Activated CD4-positive, alpha-beta T cell treated with anti-CD3 and anti-CD28 coated beads, Interleukin-2, amount 10 ng/mL, durations not matched to agents 24 days and 14 days (primary cell): ENCODE measurements around the gene LMBR1. TPM values are rescaled to one million over a fixed set of nuclear protein-coding genes. Genes with fewer than 3 reads are reported as not detected.
A peak's percentile ranks its signal among the peaks of the same experiment; 100 is the strongest.
"Not testable (repeated sequence)": the region's sequence is repeated elsewhere in the genome, so short reads cannot be mapped to it uniquely, and the experiment has no call there.

Experiments
- DNase-seq: peaks from one replicate; pipeline ENCODE4 v3.0.0; 2022
- H3K27ac Mint-ChIP-seq: one replicate; pipeline ENCODE4 v1.8.0; 2022; ENCODE audit warnings: mild to moderate bottlenecking, mixed read lengths
- H3K27me3 Mint-ChIP-seq: one replicate; pipeline ENCODE4 v1.8.0; 2022; ENCODE audit warnings: mixed read lengths
- H3K36me3 Mint-ChIP-seq: one replicate; pipeline ENCODE4 v1.8.0; 2022; ENCODE audit warnings: low read depth, mild to moderate bottlenecking, mixed read lengths
- H3K4me1 Mint-ChIP-seq: one replicate; pipeline ENCODE4 v1.8.0; 2021; ENCODE audit warnings: mixed read lengths
- H3K4me3 Mint-ChIP-seq: one replicate; pipeline ENCODE4 v1.8.0; 2022; ENCODE audit warnings: mild to moderate bottlenecking, moderate library complexity, mixed read lengths
- H3K9me3 Mint-ChIP-seq: one replicate; pipeline ENCODE4 v1.8.0; 2021; ENCODE audit warnings: mixed read lengths
- intact Hi-C: fragments of 100-400 bp; cut with micrococcal nuclease; formaldehyde crosslinking; loops from one replicate; pipeline ENCODE4 v1.15.1; 2023
- total RNA-seq: library from RNA; stranded (reverse); gene quantifications from 2 replicates; pipeline ENCODE4 v1.2.3, GENCODE V29; 2022

The LMBR1 gene
- total RNA-seq, 1 donor from 2014 or later = 63.6 TPM

DNA sequence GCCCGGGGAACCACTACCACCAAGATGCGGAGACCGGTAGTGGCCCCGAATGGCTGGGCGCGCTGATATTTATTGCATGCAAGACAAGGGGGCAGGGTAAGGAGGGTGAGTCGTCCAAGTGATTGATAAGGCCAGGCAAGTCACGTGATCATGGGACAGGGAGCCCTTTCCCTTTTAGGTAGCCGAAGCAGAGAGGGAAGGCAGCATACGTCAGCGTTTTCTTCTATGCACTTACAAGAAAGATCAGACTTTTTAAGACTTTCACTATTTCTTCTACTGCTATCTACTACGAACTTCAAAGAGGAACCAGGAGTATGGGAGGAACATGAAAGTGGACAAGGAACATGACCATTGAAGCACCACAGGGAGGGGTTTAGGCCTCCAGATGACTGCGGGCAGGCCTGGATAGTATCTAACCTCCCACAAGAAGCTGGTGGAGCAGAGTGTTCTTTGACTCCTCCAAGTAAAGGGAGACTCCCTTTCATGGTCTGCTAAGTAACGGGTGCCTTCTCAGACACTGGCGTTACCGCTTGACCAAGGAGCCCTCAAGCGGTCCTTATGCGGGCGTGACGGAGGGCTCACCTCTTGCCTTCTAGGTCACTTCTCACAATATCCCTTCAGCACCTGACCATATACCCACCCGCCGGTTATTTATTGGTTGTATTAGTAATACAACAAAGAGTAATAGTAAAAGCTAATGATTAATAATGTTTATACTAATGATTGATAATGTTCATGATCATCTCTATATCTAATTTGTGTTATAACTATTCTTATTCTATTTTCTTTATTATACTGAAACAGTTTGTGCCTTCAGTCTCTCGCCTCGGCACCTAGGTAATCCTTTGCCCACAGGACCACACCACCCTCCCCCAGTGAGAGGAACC lies 27.7 kb upstream of the LMBR1 start:
- intact Hi-C loops, DNase-seq, H3K36me3 Mint-ChIP-seq, H3K4me3 Mint-ChIP-seq, H3K9me3 Mint-ChIP-seq, H3K27ac Mint-ChIP-seq: not testable (repeated sequence)
- peaks cover 35% of the 10 kb centered on the region for H3K4me1 Mint-ChIP-seq
- H3K27me3 Mint-ChIP-seq = peaks cover 26% of the 10 kb centered on the region

DNA sequence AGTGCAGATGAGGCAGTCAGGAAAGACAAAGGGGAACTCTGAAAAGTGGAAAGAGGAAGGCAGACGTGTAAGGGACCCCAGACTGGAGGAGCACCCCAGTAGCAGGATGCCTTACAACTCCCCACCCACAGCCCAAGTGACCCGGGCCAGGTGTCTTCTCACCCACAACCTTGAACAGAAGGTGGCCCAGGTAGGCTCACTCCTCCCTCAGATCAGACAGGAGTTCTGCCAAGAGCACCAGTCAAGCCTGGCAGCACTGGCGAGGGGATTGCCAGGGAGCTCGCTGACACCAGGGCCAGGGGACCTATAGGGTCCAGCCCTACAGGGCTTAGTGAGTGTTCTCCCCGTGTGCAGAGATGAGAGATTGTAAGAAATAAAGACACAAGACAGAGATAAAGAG lies 27.1 kb upstream of the LMBR1 start:
- Mint-ChIP-seq H3K4me1 (peaks cover 35% of the 10 kb centered on the region), H3K4me3 (no peak overlapping the region), H3K27me3 (peaks cover 24% of the 10 kb centered on the region), H3K9me3 (peaks cover 5% of the 10 kb centered on the region), H3K36me3 (peaks cover 4% of the 10 kb centered on the region), H3K27ac (no peak overlapping the region)
- no peak for DNase-seq
- intact Hi-C loops = no loop called here

- Mint-ChIP-seq H3K27me3 (peaks cover 21% of the 10 kb centered on the region), H3K9me3 (peaks cover 5% of the 10 kb centered on the region), H3K36me3 (peaks cover 4% of the 10 kb centered on the region), H3K4me3 (no peak overlapping the region), H3K27ac (no peak overlapping the region), H3K4me1 (peaks cover 31% of the 10 kb centered on the region)
- intact Hi-C loops = no loop called here
- no peak for DNase-seq
Measured at GRCh38 chr7:156919132-156919713, 26.2 kb upstream of the LMBR1 start.

DNA sequence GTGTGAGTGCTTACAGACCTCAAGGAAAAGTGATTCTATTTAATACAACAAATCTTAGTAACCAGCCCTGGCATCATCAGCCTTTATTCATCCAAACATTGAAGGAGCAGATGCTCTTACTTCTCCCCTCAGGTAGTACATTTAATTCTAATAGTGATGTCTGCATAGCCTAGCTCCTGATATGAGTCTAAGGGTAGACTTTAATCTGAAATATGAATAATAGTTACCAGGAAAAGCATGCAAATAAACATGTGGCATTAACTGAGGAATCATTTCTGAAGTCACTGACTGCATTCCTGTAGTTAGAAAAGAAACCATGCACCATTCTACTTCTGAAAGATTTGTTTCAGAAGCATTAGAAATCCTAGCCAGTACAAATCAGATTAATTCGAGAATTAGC lies 25.7 kb upstream of the LMBR1 start:
- no peak overlapping the region for H3K4me3 Mint-ChIP-seq
- peaks cover 7% of the 10 kb centered on the region for H3K9me3 Mint-ChIP-seq
- no peak for DNase-seq
- intact Hi-C loops = no loop called here
- H3K27me3 Mint-ChIP-seq = peaks cover 21% of the 10 kb centered on the region
- no peak overlapping the region for H3K27ac Mint-ChIP-seq
- peaks cover 27% of the 10 kb centered on the region for H3K4me1 Mint-ChIP-seq
- peaks cover 4% of the 10 kb centered on the region for H3K36me3 Mint-ChIP-seq

DNA sequence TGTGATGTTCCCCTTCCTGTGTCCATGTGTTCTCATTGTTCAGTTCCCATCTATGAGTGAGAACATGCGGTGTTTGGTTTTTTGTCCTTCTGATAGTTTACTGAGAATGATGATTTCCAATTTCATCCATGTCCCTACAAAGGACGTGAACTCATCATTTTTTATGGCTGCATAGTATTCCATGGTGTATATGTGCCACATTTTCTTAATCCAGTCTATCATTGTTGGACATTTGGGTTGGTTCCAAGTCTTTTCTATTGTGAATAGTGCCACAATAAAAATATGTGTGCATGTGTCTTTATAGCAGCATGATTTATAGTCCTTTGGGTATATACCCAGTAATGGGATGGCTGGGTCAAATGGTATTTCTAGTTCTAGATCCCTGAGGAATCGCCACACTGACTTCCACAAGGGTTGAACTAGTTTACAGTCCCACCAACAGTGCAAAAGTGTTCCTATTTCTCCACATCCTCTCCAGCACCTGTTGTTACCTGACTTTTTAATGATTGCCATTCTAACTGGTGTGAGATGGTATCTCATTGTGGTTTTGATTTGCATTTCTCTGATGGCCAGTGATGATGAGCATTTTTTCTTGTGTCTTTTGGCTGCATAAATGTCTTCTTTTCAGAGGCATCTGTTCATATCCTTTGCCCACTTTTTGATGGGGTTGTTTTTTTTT lies 16.7 kb upstream of the LMBR1 start:
- H3K27me3 Mint-ChIP-seq = peaks cover 13% of the 10 kb centered on the region
- H3K4me3 Mint-ChIP-seq, H3K4me1 Mint-ChIP-seq, DNase-seq, H3K27ac Mint-ChIP-seq, H3K36me3 Mint-ChIP-seq: not testable (repeated sequence)
- intact Hi-C loops = loop anchor here (2.0 kb wide), 1 partner anchor 41 kb away; no protein-coding TSS in a partner anchor
- peaks cover 11% of the 10 kb centered on the region for H3K9me3 Mint-ChIP-seq

- intact Hi-C loops = loop anchor here (2.0 kb wide), 1 partner anchor 43 kb away; no protein-coding TSS in a partner anchor
- peaks cover 8% of the 10 kb centered on the region for H3K9me3 Mint-ChIP-seq
- no peak for DNase-seq
- H3K4me1 Mint-ChIP-seq = peaks cover 12% of the 10 kb centered on the region
- H3K4me3 Mint-ChIP-seq = no peak overlapping the region
- peaks cover 11% of the 10 kb centered on the region for H3K27me3 Mint-ChIP-seq
- no peaks in the 10 kb centered on the region for H3K36me3 Mint-ChIP-seq
- no peak overlapping the region for H3K27ac Mint-ChIP-seq
Measured at GRCh38 chr7:156907656-156908055, 14.7 kb upstream of the LMBR1 start.

DNA sequence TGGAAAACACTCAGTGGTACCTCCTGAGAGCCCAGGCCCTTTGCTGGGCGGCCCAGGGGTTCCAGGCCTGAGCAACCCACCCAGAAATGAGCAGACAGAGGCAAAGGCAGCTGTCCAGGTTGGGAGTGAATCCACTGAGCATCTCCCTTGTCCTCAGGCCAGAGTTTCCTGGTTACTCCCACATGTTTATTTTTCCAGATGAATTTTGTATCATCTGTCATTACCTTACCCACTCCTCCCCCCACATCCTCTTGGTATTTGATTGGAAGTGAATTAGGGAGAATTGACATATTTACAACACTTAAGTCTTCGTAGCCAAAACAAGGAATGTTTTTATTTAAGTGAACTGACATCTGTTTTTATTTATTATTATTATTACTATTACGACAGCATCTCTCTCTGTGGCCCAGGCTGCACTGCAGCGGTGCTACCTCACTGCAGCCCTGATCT lies 13.2 kb upstream of the LMBR1 start:
- no peaks in the 10 kb centered on the region for H3K36me3 Mint-ChIP-seq
- H3K4me1 Mint-ChIP-seq = peaks cover 12% of the 10 kb centered on the region
- intact Hi-C loops = no loop called here
- no peak overlapping the region for H3K4me3 Mint-ChIP-seq
- no peak for DNase-seq
- H3K27ac Mint-ChIP-seq = no peak overlapping the region
- no peaks in the 10 kb centered on the region for H3K9me3 Mint-ChIP-seq
- peaks cover 4% of the 10 kb centered on the region for H3K27me3 Mint-ChIP-seq

GRCh38 chr7:156903232-156903909 lies 10.4 kb upstream of the LMBR1 start:
- intact Hi-C loops = no loop called here
- no peak overlapping the region for H3K27ac Mint-ChIP-seq
- DNase-seq = peak; percentile 71

GRCh38 chr7:156900093-156900492 lies 7.1 kb upstream of the LMBR1 start:
- H3K4me3 Mint-ChIP-seq, H3K9me3 Mint-ChIP-seq, H3K27ac Mint-ChIP-seq, intact Hi-C loops, DNase-seq, H3K27me3 Mint-ChIP-seq, H3K36me3 Mint-ChIP-seq: not testable (repeated sequence)
- peaks cover 26% of the 10 kb centered on the region for H3K4me1 Mint-ChIP-seq

More at GRCh38 chr7:156903232-156903909, 10.4 kb upstream of the LMBR1 start:
- Mint-ChIP-seq H3K4me1 (peaks cover 8% of the 10 kb centered on the region), H3K4me3 (no peak overlapping the region), H3K9me3 (no peaks in the 10 kb centered on the region), H3K36me3 (no peaks in the 10 kb centered on the region), H3K27me3 (peaks cover 4% of the 10 kb centered on the region)

- intact Hi-C loops = loop anchor here (10.0 kb wide), 1 partner anchor 956 kb away; no protein-coding TSS in a partner anchor
- no peaks in the 10 kb centered on the region for H3K36me3 Mint-ChIP-seq
- H3K27ac Mint-ChIP-seq = no peak overlapping the region
Measured at GRCh38 chr7:156898938-156899337, 6.0 kb upstream of the LMBR1 start.

GRCh38 chr7:156897673-156898072 lies 4.7 kb upstream of the LMBR1 start:
- Mint-ChIP-seq H3K27me3 (peaks cover 4% of the 10 kb centered on the region), H3K36me3 (no peaks in the 10 kb centered on the region), H3K27ac (no peak overlapping the region), H3K9me3 (no peaks in the 10 kb centered on the region), H3K4me1 (peaks cover 25% of the 10 kb centered on the region), H3K4me3 (no peak overlapping the region)
- DNase-seq = no peak
- intact Hi-C loops = loop anchor here (10.0 kb wide), 1 partner anchor 957 kb away; no protein-coding TSS in a partner anchor

More at GRCh38 chr7:156898938-156899337, 6.0 kb upstream of the LMBR1 start:
- peaks cover 4% of the 10 kb centered on the region for H3K27me3 Mint-ChIP-seq
- DNase-seq = no peak
- no peak overlapping the region for H3K4me3 Mint-ChIP-seq
- peaks cover 33% of the 10 kb centered on the region for H3K4me1 Mint-ChIP-seq
- H3K9me3 Mint-ChIP-seq = no peaks in the 10 kb centered on the region

GRCh38 chr7:156896388-156897022 lies 3.5 kb upstream of the LMBR1 start:
- H3K9me3 Mint-ChIP-seq = no peaks in the 10 kb centered on the region
- peaks cover 31% of the 10 kb centered on the region for H3K4me1 Mint-ChIP-seq
- peaks cover 4% of the 10 kb centered on the region for H3K27me3 Mint-ChIP-seq
- intact Hi-C loops = loop anchor here (10.0 kb wide), 1 partner anchor 958 kb away; no protein-coding TSS in a partner anchor
- no peak overlapping the region for H3K4me3 Mint-ChIP-seq
- DNase-seq = no peak
- H3K27ac Mint-ChIP-seq = no peak overlapping the region
- H3K36me3 Mint-ChIP-seq = no peaks in the 10 kb centered on the region
